Neural crest cell (in vitro differentiated cells): ENCODE measurements around the gene TPX2. TPM values are rescaled to one million over a fixed set of nuclear protein-coding genes. Genes with fewer than 3 reads are reported as not detected.

ENCODE experiments used
- DNase-seq: peaks from one replicate; pipeline ENCODE4 v3.0.0; 2021; ENCODE audit warnings: low read depth, mixed read lengths, low spot score
- H3K27ac Mint-ChIP-seq: one replicate; pipeline ENCODE4 v1.8.0; 2021; ENCODE audit warnings: mild to moderate bottlenecking, mixed read lengths; ENCODE audit not compliant: unreplicated experiment
- H3K27me3 Mint-ChIP-seq: 2 replicates; pipeline ENCODE4 v1.8.0; 2021; ENCODE audit warnings: low read depth, mild to moderate bottlenecking, mixed read lengths
- H3K36me3 Mint-ChIP-seq: 2 replicates; pipeline ENCODE4 v1.8.0; 2021; ENCODE audit warnings: low read depth, mild to moderate bottlenecking, mixed read lengths
- H3K4me1 Mint-ChIP-seq: 2 replicates; pipeline ENCODE4 v1.8.0; 2021; ENCODE audit warnings: mixed read lengths
- H3K4me3 Mint-ChIP-seq: one replicate; pipeline ENCODE4 v1.8.0; 2021; ENCODE audit warnings: mild to moderate bottlenecking, mixed read lengths
- H3K9me3 Mint-ChIP-seq: 2 replicates; pipeline ENCODE4 v1.8.0; 2021; ENCODE audit warnings: mixed read lengths
- total RNA-seq: library from RNA; stranded (reverse); gene quantifications from 2 replicates; pipeline ENCODE4 v1.2.1, GENCODE V29; 2021
- TF ChIP-seq, protein P1 (sequence below): fragments of 200-600 bp; sonication (generic); conservative IDR thresholded peaks from 2 replicates; pipeline ENCODE4 v1.5.0; 2021; ENCODE audit warnings: antibody characterized with exemption, mild to moderate bottlenecking

TPX2 gene
- total RNA-seq, 1 donor from 2014 or later: 208 TPM

- no peak for DNase-seq
- no peaks in the 10 kb centered on the region for H3K9me3 Mint-ChIP-seq
- no peaks in the 10 kb centered on the region for H3K27me3 Mint-ChIP-seq
- H3K4me1 Mint-ChIP-seq: peaks cover 64% of the 10 kb centered on the region
- no peak overlapping the region for H3K27ac Mint-ChIP-seq
- TF ChIP-seq, protein P1, sequence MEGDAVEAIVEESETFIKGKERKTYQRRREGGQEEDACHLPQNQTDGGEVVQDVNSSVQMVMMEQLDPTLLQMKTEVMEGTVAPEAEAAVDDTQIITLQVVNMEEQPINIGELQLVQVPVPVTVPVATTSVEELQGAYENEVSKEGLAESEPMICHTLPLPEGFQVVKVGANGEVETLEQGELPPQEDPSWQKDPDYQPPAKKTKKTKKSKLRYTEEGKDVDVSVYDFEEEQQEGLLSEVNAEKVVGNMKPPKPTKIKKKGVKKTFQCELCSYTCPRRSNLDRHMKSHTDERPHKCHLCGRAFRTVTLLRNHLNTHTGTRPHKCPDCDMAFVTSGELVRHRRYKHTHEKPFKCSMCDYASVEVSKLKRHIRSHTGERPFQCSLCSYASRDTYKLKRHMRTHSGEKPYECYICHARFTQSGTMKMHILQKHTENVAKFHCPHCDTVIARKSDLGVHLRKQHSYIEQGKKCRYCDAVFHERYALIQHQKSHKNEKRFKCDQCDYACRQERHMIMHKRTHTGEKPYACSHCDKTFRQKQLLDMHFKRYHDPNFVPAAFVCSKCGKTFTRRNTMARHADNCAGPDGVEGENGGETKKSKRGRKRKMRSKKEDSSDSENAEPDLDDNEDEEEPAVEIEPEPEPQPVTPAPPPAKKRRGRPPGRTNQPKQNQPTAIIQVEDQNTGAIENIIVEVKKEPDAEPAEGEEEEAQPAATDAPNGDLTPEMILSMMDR: no peak
- H3K36me3 Mint-ChIP-seq: peaks cover 39% of the 10 kb centered on the region
- H3K4me3 Mint-ChIP-seq: peak overlapping the region; percentile 39
Measured at GRCh38 chr20:31716818-31717477, 22.1 kb upstream of the TPX2 start.

GRCh38 chr20:31717478-31718201, 21.4 kb upstream of the TPX2 start:
- Mint-ChIP-seq H3K27ac (no peak overlapping the region), H3K9me3 (no peaks in the 10 kb centered on the region), H3K4me1 (peaks cover 64% of the 10 kb centered on the region), H3K4me3 (peak overlapping the region; percentile 76), H3K27me3 (no peaks in the 10 kb centered on the region), H3K36me3 (peaks cover 41% of the 10 kb centered on the region)
- TF ChIP-seq, protein P1: no peak
- DNase-seq: no peak

GRCh38 chr20:31718952-31719643, 20.0 kb upstream of the TPX2 start:
- TF ChIP-seq, protein P1: no peak
- H3K27ac Mint-ChIP-seq: no peak overlapping the region
- H3K27me3 Mint-ChIP-seq: no peaks in the 10 kb centered on the region
- DNase-seq: no peak
- H3K4me1 Mint-ChIP-seq: peaks cover 59% of the 10 kb centered on the region
- peak overlapping the region; percentile 97 for H3K4me3 Mint-ChIP-seq
- H3K9me3 Mint-ChIP-seq: no peaks in the 10 kb centered on the region
- H3K36me3 Mint-ChIP-seq: peaks cover 36% of the 10 kb centered on the region

GRCh38 chr20:31719644-31720485, 19.2 kb upstream of the TPX2 start:
- no peak overlapping the region for H3K27ac Mint-ChIP-seq

More at GRCh38 chr20:31719644-31720485, 19.2 kb upstream of the TPX2 start:
- H3K36me3 Mint-ChIP-seq: peaks cover 36% of the 10 kb centered on the region
- H3K9me3 Mint-ChIP-seq: no peaks in the 10 kb centered on the region
- no peak for DNase-seq
- TF ChIP-seq, protein P1: no peak
- H3K4me3 Mint-ChIP-seq: peak overlapping the region; percentile 97
- H3K4me1 Mint-ChIP-seq: peaks cover 59% of the 10 kb centered on the region
- H3K27me3 Mint-ChIP-seq: no peaks in the 10 kb centered on the region
